GM13976 (cell line): Measurements from ENCODE around the gene FMNL2.

Source experiments
- DNase-seq: peaks from one replicate; pipeline ENCODE4 v3.0.0; 2012; ENCODE audit warnings: low spot score
- CTCF ChIP-seq: IDR thresholded peaks from 2 replicates; pipeline ENCODE4 v1.5.1; 2012; ENCODE audit warnings: borderline replicate concordance, mild to moderate bottlenecking; ENCODE audit not compliant: insufficient read depth; ENCODE audit errors: extremely low read depth, missing control alignments, control extremely low read depth
- in situ Hi-C: fragments of 300-500 bp; cut with MboI; formaldehyde crosslinking; loops from one replicate; pipeline ENCODE4 v1.12.0; 2022; ENCODE audit warnings: low sequenced_read_pairs, mixed read lengths, inconsistent platforms; ENCODE audit not compliant: unreplicated experiment

FMNL2 gene

GRCh38 chr2:152354909-152355308 is 19.9 kb downstream of the FMNL2 start:
- no peak for DNase-seq
- in situ Hi-C loops, result no loop called here

DNA sequence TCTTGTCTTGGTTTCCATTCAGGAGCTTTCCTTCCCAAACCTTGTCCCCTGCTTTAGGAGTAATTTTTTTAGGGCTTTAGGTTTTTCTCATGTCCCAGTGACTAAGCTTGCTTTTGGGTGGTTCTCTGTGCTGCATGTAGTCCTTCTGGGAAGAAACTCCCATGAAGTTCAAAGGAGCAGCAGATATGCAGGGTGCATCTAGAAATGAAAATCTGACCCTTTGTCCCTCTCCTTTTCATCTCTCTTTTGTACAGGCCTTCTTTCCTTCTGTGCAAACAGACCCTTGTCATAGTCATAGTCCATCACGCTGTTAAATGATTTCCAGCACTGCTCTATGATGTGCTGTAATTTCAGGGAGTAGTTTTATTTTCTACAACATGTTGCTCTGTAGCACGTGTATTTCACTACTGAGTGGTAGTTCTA is 20.4 kb downstream of the FMNL2 start:
- in situ Hi-C loops, result no loop called here
- DNase-seq, result no peak
- no peak for TF ChIP-seq CTCF

More at GRCh38 chr2:152354909-152355308, 19.9 kb downstream of the FMNL2 start:
- TF ChIP-seq CTCF, result no peak

DNA sequence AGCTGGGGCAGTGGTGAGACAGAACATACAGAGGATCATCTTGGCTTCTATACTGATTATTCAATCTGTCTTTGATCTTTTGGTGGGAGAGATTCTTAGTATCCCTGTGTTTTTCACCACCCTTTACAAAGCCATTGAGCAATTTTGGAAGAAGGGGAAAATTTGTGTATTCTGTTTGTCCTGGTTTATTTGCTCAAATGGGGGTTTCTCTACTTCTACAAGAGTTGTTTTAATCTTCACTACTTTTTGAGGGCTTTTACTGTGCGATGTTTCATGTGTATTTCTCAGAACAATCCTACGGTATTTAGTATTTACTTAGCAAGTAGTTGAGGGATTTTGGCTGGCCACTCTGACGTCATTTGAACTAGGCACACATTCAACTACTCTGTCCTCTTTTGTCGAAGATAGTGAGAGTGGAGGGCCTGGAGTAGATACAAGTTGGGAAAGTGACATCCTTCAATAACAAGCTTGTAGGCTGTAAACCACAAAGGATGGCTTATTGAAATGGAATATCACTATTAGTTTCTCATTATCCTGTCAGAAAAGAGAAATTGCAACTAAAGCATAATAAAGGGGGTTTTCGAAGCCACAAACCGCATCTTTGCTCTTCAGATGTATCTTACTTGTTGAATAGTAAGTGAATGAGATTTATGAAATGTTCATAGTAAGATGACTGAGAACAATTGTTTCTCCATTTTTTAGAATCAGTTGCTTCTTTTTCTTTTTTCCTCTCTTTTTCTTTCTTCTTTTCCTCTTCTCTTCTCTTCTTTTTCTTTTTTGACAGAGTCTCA is 24.8 kb downstream of the FMNL2 start:
- TF ChIP-seq CTCF, result no peak
- no peak for DNase-seq
- in situ Hi-C loops, result no loop called here

DNA sequence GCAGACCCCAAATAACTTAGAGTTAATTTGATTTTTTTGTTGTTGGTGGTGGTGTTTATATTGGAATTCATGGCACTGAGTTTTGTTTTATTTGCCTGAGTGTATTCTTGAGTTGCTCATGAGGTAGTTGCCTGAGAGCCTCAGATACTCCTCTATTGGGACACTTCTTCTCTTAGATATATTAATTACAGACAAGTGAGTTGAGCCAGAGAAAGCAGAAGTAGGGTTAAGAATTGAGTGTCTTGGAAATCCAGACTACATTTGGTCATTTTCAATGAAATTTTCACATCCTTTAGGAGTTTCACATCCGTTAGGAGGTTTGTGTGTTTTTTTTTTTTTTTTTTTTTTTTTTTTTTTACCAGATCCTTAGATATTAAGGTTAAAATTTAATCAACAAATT is 29.0 kb downstream of the FMNL2 start:
- in situ Hi-C loops, result no loop called here
- no peak for TF ChIP-seq CTCF
- DNase-seq, result no peak

DNA sequence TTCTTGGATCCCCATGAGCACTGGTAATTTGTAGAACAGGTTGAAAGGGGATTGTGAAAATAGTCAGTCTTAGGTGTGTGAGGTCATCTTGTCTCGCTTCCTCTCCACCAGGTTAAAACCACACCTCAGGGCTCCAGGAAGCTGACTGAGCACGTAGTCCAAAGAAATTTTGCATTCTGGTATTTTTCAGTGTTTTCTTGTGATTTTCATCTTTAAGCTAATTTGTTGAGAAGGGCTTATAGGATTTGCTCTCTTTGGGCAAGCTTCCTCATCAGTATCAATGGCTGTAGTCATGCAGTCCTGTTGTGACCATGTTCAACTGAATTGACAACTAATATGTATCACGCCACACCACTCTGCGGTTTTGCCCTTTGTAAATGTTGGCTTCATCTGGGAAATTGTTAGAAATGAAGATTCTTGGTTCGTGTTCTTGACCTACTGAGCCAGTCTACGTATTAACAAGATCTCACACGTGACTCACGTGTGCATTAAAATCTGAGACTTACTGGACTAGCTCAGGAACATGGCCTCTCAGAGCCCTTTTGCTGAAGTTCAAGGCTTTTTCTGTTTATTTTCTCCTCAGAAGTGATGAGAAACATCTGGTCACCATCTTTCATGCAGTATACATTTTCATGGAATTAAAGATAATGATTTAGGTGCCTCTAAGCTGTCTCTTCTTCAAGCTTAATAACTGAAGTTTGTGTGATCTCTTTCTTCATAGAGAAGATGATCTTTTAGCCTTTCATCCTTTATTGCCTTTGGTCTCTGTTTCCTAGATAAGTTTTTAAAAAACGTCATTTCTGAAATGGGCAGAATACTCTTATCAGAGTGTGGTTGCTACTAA is 32.8 kb downstream of the FMNL2 start:
- no peak for DNase-seq
- no peak for TF ChIP-seq CTCF

DNA sequence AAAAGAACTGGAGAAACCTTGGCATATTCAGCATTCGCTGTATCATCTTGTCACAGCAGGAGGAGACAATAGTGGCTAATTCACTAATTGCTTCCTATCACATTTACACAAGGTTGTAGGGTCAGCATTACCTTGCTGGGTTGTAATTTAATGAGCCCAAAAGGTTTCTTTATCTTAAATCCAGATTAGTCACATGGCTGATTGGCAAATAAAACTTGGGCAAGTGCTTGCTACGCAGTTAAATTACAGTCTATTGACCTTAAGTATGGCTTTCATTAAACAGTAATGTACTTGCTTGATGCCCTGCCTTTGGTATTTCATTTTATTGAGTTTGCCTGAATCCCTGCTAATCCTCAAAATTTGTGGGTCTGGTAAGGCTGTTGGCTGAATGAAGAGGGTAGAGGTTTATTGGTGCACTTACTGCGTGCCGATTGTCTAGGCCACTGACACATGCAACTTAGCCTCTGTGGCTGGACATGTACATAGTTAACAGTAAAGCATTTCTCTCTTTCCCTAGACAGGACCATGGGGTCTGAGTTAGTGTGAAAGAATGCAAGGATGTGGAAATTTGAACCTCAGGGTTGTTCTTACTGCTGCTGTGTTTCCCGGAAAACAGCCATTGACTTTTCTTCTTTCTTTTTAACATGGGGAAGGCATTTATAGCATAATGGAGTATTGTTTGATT is 34.3 kb downstream of the FMNL2 start:
- TF ChIP-seq CTCF, result no peak
- in situ Hi-C loops, result no loop called here
- DNase-seq, result no peak

More for the DNA sequence above, 32.8 kb downstream of the FMNL2 start:
- in situ Hi-C loops, result no loop called here
